GM21528 (cell line): ENCODE measurements around the gene PTGER1.
"Not testable (repeated sequence)": the region's sequence is repeated elsewhere in the genome, so short reads cannot be mapped to it uniquely, and the experiment has no call there.

Source experiments
- ATAC-seq: cut with Tn5 transposase; IDR thresholded peaks from one replicate; pipeline ENCODE4 v1.9.1; 2021; ENCODE audit warnings: mild to moderate bottlenecking, moderate library complexity; ENCODE audit not compliant: unreplicated experiment, low FRiP score

PTGER1 gene

GRCh38 chr19:14476327-14476672 is 1.1 kb upstream of the PTGER1 start:
- no peak for ATAC-seq

- no peak for ATAC-seq
Measured at GRCh38 chr19:14474827-14475226, 327 bp downstream of the PTGER1 start.

- no peak for ATAC-seq
Measured at GRCh38 chr19:14473978-14474578, 1.1 kb downstream of the PTGER1 start.

GRCh38 chr19:14473073-14473977 is 1.8 kb downstream of the PTGER1 start:
- ATAC-seq: no peak

- no peak for ATAC-seq
Measured at GRCh38 chr19:14472202-14472938, 2.8 kb downstream of the PTGER1 start.

GRCh38 chr19:14471436-14472187 is 3.5 kb downstream of the PTGER1 start:
- ATAC-seq: no peak

GRCh38 chr19:14470031-14470876 is 4.9 kb downstream of the PTGER1 start:
- ATAC-seq: no peak

GRCh38 chr19:14467816-14468215 is 7.3 kb downstream of the PTGER1 start:
- no peak for ATAC-seq

- ATAC-seq: no peak
Measured at GRCh38 chr19:14467391-14467790, 7.8 kb downstream of the PTGER1 start.

- no peak for ATAC-seq
Measured at GRCh38 chr19:14463747-14464146, 11.4 kb downstream of the PTGER1 start.

- not testable (repeated sequence) for ATAC-seq
Measured at GRCh38 chr19:14462401-14462800, 12.8 kb downstream of the PTGER1 start.

GRCh38 chr19:14460935-14461334 is 14.2 kb downstream of the PTGER1 start:
- ATAC-seq: no peak

GRCh38 chr19:14459703-14460102 is 15.5 kb downstream of the PTGER1 start:
- ATAC-seq: no peak

GRCh38 chr19:14452303-14452702 is 22.9 kb downstream of the PTGER1 start:
- ATAC-seq: not testable (repeated sequence)

GRCh38 chr19:14450876-14451275 is 24.3 kb downstream of the PTGER1 start:
- ATAC-seq: no peak

GRCh38 chr19:14450168-14450874 is 24.8 kb downstream of the PTGER1 start:
- ATAC-seq: no peak

- ATAC-seq: no peak
Measured at GRCh38 chr19:14449321-14449720, 25.8 kb downstream of the PTGER1 start.

GRCh38 chr19:14446336-14447036 is 28.7 kb downstream of the PTGER1 start:
- no peak for ATAC-seq
